RPMI7951 (cell line): ENCODE measurements around the gene ZFYVE28. TPM values are rescaled to one million over a fixed set of nuclear protein-coding genes. Genes with fewer than 3 reads are reported as not detected.
A peak's percentile ranks its signal among the peaks of the same experiment; 100 is the strongest.
"Not testable (repeated sequence)": the region's sequence is repeated elsewhere in the genome, so short reads cannot be mapped to it uniquely, and the experiment has no call there.

Experiments used
- DNase-seq: peaks from one replicate; pipeline ENCODE4 v3.0.0-alpha.2; 2012; ENCODE audit warnings: low read depth
- total RNA-seq: library from RNA; depleted of rRNA; stranded (reverse); fragments of >200 nt; shearing (Covaris generic); gene quantifications from 2 replicates; pipeline ENCODE4 v1.2.3, GENCODE V29; 2014; rRNA removed

ZFYVE28 gene
- total RNA-seq = 4.2 and 8.0 TPM in 2 replicates

- peak; percentile 35 for DNase-seq
Observed at GRCh38 chr4:2417765-2418649, at the start of gene ZFYVE28. ZFYVE28 (minus strand) TSS chr4:2418645; CDS start chr4:2418323, 322 bp downstream.

DNA sequence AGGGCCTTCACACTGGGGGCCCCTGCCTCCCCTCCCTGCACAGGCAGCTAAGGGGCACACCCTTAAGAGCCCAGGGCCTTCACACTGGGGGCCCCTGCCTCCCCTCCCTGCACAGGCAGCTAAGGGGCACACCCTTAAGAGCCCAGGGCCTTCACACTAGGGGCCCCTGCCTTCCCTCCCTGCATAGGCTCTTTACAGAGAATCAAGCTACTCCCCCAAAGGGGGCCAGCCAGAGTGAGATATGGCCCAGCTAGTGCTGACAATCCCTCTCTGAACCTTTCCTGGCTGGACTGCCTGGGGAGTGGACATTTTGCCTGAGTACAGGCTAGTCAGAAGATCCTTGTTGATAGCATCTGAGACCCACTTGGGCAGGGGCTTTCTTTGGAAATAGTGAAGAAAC lies 47.1 kb upstream of the ZFYVE28 start:
- not testable (repeated sequence) for DNase-seq

- no peak for DNase-seq
Observed at GRCh38 chr4:2465032-2465431, 46.6 kb upstream of the ZFYVE28 start.

GRCh38 chr4:2462992-2463762 lies 44.7 kb upstream of the ZFYVE28 start:
- no peak for DNase-seq

DNA sequence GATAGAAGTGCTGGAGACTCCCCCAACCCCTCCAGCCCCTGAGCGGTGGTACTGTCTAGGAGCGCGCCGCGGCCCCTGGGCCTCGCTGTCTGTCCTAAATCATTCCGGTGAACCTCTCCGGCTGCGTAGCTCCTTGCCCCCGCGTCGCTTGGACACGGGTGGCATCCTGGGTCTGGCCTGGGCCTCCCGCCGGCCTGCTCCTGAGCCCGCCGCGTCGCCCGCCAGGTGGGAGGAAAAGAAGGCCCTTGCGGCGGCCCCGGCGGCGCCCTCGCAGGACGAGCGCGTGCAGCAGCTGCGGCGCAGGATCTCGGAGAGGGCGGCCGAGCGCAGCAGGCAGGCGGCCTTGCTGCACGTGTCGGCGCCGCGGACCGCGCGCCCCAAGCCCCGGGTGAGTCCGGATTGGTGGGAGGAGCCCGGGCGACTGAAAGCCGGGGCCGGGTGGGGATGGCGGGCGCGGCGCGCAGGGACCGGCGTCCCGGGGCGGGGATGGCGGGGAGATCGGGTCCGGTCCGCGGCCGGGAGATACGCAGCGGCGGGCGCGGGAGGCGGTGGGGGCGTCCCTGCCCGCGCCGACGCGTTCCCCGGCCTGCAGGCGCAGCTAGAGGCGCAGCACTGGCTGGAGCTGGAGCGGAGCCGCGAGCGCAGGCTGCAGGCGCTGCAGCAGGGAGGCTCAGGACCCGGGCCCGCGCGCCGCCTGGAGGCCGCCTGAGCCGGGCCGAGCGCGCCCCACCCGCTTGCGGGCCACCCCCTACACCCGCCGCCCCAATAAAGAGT lies 44.0 kb upstream of the ZFYVE28 start:
- peak; percentile 63 for DNase-seq

- no peak for DNase-seq
Observed at GRCh38 chr4:2461246-2461960, 43.0 kb upstream of the ZFYVE28 start.

GRCh38 chr4:2459589-2460349 lies 41.3 kb upstream of the ZFYVE28 start:
- DNase-seq = no peak

- no peak for DNase-seq
Observed at GRCh38 chr4:2458546-2459491, 40.4 kb upstream of the ZFYVE28 start.

DNA sequence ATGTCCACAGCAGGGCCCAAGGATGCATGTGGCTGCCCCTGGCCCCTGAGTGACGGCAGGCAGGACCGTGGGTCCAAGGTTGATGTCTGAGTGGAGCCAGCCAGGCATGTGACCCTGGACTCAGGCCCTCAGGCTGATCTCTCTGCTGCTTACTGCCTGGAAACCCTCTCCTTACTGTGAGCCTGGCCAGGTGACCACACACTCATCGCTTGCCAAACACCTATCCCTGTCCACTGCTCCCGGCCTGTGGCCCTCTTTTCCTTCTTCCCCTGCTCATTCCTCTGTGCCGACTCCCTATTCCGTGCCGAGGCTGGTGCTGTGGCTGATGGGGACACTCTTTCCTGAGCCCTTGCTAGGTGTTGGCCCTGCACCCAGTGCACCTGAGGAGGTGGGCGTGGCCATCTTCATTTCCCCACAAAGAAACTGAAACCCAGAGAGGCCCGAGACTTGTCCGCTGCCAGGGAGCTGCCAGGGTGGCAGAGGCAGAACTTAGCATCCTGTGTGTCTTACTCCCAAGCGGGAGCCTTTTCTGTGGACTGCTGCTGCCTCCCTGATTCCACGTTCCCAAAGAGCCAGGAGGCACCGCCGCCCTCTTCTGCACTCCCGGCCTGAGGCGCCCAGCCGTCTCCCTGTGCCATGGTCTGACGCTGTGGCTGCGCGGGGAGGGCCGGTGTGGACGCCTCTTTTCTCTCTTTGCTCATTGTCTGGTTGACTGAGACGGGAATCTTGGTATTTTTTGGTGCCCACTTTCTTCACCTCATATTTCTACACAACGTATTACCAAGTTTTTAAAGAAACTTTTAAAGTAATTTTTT lies 39.2 kb upstream of the ZFYVE28 start:
- no peak for DNase-seq

- DNase-seq = no peak
Observed at GRCh38 chr4:2451821-2452785, 33.7 kb upstream of the ZFYVE28 start.

DNA sequence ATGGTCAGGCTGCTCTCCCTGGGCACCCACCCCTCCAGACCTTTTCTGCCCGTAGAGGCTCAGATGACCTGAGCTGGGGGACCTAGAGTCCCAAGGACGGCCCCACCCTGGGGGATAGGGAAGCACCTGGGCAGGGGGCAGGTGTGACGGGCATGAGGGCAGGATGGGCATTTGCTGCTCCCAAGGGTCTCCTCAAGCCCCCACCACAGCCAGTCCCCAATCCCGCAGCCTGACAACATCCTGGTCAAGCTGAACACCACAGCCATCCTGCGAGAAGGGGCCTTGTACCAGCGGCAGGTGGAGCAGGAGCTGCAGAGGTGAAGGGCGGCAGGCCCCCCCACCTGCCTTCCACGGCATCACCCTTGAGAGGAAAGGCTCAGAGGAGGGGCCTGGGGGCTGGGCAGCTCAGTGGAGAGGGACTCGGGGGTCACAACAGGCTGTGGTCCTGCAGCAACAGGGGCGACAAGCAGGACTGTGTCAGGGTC lies 32.6 kb upstream of the ZFYVE28 start:
- DNase-seq = no peak

DNA sequence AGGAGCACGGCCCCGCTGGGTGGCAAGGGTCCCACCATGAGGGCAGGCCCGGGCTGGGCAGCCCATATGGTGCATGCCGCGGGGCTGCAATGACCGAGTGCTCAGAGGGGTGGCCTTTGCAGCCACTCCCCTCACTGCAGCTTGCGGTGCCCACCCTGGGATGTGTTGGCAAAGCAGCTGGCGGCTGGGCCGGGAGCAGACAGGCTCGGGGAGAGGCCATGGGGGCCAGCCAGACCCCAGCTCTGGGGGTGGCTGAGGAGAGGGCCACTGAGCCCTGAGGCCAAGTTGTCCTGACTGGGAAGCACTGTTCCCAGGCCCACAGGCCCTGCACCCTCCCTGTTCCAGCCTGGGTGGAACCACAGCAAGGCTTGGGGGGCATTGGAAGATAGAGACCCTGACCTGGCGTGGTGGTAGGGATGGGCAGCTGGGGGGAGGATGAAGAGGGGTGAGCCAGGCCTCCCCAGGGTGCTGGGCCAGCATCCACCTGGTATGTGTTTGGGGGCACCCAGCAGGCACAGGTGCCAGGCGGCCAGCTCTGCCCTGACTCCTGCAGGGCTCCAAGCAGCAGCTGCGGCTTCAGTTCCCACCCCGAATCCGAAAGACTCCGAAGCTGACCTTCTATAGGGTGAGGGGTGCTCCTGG lies 32.1 kb upstream of the ZFYVE28 start:
- DNase-seq = no peak

GRCh38 chr4:2449511-2450392 lies 31.3 kb upstream of the ZFYVE28 start:
- no peak for DNase-seq

DNA sequence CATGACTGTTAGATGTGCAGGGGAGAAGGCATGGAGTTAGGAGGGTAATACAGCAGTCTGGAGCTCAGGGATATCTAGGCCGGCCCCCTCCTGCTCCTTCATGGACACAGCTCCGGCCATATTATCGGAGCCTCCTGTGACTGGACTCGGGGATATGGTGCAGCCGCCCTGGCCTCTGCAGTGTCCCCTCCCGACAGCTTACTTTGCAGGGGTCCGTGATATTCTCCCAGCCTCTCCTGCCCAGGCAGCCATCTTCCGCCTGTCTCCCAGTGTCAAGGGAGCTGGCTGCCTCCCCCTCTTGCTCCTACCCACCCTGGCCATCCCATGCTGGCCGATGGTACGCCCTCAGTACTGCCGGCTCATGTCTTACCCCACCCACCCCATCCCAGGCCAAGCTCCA lies 30.6 kb upstream of the ZFYVE28 start:
- no peak for DNase-seq

GRCh38 chr4:2448589-2448988 lies 30.1 kb upstream of the ZFYVE28 start:
- no peak for DNase-seq
